Limb (tissue), 2 donors: ENCODE results near the gene UBAP2L.
A peak's percentile ranks its signal among the peaks of the same experiment; 100 is the strongest.
"Not testable (repeated sequence)": the region's sequence is repeated elsewhere in the genome, so short reads cannot be mapped to it uniquely, and the experiment has no call there.

Experiments used
- DNase-seq, 2 donors: peaks; one replicate each; pipeline ENCODE4 v3.0.0-alpha.2; 2016; ENCODE audit errors: extremely low spot score in 2 of 2

The UBAP2L gene

DNA sequence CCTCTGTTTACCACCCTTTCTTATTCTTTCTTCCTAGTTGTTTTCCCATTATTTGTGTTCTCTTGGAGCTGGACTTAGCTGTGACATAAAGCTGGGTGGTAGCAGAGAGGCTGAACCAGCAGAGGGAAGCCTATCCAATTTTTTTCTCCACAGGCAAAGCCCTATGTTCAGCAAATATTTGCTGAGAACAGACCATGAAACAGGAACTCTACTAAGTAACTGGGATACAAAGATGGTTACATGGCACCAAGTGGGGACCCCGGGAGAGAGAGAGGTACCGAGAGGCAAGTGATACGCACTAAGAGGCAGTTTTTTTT is 21.2 kb upstream of the UBAP2L start:
- no peak for DNase-seq

GRCh38 chr1:154205778-154206177 is 15.0 kb upstream of the UBAP2L start:
- not testable (repeated sequence) for DNase-seq

- no peak for DNase-seq
Observed at GRCh38 chr1:154206196-154206595, 14.6 kb upstream of the UBAP2L start, which contains the start of gene CFAP141. CFAP141 (minus strand) TSS chr1:154206333; CDS start chr1:154206307, 26 bp downstream.

DNA sequence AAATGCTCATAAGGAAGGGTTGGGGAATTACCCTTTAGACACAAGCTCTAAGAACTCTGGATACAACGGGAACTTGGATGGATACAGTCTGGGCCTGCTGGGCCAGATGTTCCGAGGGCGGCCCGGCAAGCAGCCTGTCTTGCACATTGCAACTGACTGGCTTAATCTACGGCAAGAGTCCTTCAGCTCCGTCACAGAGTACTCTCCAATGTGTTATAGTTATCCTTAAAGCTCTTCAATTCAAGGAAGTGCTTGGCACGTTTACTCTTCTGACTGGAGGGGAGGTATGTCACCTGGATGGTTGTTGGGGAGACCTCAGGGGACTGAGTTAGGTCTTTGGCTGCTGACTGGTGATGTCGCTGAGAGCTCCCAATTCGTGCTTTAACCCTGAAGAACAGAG is 13.5 kb upstream of the UBAP2L start:
- DNase-seq: no peak

GRCh38 chr1:154208677-154209388 is 11.9 kb upstream of the UBAP2L start:
- no peak for DNase-seq

DNA sequence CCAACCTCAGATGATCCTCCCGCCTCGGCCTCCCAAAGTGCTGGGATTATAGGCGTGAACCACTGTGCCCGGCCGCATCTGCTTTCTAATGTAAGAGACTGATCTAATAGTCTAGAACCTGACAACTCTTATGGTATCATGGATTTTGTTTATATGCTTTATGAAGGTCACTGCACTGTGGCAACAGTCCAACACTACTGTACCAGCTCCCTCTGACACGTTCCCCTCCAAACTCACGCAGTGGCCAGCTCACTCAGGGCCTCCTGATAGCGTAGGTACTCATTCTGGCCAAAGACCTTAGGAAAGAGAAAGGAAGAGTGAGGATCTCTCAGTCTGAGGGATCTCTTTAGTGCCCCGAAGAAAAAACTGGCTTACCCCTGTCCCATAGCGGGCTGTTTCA is 8.7 kb upstream of the UBAP2L start:
- no peak for DNase-seq

GRCh38 chr1:154213274-154213673 is 7.5 kb upstream of the UBAP2L start:
- DNase-seq: no peak

DNA sequence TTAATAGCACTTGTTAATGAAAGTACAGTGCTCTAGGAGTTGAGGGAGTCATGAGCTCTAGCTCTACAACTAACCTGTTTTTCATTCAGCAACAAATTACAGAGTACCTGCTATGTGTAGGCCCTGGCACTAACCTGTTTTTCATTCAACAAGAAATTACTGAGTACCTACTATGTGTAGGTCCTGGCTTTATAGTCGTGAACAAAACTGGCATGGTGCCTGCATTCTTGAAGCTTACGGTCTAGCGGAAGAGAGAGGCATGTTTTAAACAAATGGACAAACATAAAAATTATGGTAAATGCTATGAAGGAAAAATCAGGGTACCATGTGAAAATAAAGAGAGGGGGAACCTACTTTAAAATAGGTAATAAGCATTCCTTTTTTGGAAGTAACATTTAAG is 2.2 kb upstream of the UBAP2L start:
- DNase-seq: no peak

DNA sequence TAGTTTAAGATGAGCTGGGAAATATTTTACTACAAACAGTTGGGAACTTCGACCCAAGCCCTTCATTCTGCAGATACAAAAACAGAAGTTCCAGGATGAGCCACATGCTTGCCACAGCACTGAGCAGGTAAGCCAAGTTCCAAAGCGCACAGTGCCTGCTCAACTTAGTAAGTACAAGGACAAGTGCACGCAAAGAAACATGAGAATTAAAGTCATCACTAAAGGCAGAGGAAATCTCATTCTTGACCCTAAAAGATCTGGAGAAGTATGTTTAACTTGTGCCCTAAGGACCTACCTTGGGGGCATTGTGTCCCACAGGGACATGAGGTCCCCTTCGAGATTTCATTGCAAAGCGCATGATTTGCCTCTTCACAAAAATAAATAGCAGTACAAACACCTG is 1.2 kb upstream of the UBAP2L start:
- DNase-seq: peak in 1 of 2 donors; percentile 25

DNA sequence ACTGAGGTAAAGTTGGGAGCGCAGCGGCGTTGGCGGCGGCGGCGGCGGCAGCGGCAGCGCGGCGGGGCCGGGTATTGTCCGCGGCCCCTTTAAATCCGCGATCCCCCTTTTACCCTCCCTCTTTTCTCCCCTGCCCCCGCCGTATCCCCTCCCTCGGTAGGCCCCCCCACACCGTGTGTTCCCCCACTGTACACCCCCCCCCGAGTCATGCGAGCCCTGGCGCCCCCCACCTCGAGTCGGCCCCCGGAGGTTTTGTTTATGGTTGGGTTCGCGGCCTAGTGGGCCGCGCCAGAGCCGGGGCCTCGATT is 169 bp downstream of the UBAP2L start:
- no peak for DNase-seq

- peak; percentile 36 to 82 for DNase-seq
Observed at GRCh38 chr1:154221278-154222001, 685 bp downstream of the UBAP2L start.

- no peak for DNase-seq
Observed at GRCh38 chr1:154222518-154222917, 1.8 kb downstream of the UBAP2L start.

DNA sequence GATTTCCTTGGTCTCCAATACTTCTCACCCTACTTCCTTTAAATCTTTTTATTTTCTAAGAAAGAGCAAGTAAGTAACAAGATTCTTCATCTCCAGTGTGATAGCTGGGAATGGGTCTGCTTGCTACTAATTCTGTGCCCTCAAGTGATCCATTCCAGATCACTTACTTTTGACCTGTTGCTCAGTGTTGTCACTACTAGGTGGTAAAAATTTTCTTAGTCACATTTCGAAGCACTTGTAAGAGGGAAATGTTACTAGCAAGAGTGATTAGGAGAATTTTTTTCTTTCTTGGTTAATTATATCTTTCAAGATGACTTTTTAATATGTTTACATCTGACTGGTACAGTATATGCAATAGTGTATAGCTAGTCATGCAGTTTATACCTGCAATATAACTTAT is 2.2 kb downstream of the UBAP2L start:
- DNase-seq: no peak

DNA sequence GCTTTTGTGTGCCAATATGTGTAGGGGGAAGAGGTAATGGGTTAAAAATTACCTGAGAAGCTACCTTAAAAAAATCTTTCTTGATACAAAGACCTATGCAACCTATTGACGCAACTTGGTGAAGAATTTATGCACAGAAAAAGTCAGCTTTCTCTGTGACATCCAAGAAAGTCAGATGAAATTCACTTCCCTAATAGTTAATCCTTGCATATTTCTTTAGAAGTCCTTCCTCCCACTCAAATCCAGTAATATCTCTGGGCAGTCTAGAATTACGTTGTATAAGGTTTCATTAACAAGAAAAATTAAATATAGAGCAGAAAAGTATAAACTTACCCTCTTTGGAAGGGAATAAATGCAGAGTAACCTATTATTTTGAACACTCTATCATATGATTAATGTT is 2.9 kb downstream of the UBAP2L start:
- no peak for DNase-seq

DNA sequence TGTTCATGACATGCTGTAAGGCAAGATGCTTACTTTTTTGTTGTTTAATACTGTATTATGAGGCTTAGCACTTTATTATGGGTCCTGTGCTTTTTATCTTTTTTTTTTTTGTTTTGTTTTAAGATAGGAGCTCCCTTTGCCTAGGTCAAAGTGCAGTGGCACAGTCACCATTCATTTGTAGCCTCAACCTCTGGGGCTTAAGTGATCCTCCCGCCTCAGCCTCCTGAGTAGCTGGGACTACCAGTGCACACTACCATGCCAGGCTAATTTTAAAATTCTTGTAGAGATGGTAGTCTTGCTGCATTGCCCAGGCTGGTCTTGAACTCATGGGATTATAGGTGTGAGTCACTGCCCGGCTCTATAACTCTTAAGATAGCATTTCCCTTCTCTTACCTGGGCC is 4.6 kb downstream of the UBAP2L start:
- no peak for DNase-seq

- DNase-seq: not testable (repeated sequence)
Observed at GRCh38 chr1:154231112-154231511, 10.4 kb downstream of the UBAP2L start.

- not testable (repeated sequence) for DNase-seq
Observed at GRCh38 chr1:154233127-154233526, 12.4 kb downstream of the UBAP2L start.

DNA sequence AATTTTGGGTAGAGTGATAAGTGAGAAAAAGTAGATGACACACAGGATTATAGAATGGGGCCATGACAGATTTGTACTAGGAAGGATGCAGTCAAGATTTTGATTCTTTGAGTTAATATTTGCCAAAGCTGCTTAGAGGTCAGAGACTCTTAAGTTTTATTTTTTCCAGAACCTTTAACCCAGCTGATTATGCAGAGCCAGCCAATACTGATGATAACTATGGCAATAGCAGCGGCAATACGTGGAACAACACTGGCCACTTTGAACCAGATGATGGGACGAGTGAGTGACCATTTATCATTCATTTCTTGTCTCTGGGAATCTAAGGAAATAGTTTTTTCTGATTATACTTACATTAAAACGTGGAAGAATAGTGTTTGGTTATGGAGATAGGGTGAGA is 16.1 kb downstream of the UBAP2L start:
- no peak for DNase-seq

GRCh38 chr1:154237435-154237834 is 16.7 kb downstream of the UBAP2L start:
- DNase-seq: no peak

GRCh38 chr1:154237880-154238506 is 17.2 kb downstream of the UBAP2L start:
- no peak for DNase-seq

DNA sequence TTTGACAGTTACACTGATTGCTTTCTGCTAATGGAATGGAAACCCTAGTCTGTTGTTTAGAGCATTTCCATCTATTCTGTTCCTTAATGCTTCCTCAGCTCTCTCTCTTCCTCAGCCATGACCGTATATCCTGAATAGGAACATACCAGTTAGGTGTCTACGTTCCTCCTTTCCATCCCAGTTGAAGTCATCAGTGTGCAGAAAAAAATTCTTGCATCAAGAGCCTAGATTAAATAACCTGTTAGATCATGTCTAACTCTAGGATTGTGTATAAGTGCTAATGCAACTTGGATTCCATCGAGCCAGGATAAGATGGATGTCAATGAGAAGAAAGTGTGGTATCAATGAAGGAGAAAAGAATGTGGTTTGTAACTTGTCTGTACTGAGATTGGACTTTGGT is 18.7 kb downstream of the UBAP2L start:
- no peak for DNase-seq

GRCh38 chr1:154240294-154240833 is 19.6 kb downstream of the UBAP2L start:
- no peak for DNase-seq
